ENCODE data around the gene RPP25.

The RPP25 gene

GRCh38 chr15:74964794-74965193 is 8.2 kb upstream of the RPP25 start:
- H3K4me3 ChIP-seq (ENCODE audit: severe bottlenecking), result no peak overlapping the region
- H3K4me1 ChIP-seq (ENCODE audit: insufficient read depth, poor library complexity, severe bottlenecking), result peaks cover 9% of the 10 kb centered on the region
- H3K36me3 ChIP-seq (ENCODE audit: low read depth), result no peaks in the 10 kb centered on the region
- no peaks in the 10 kb centered on the region for H3K9me3 ChIP-seq (ENCODE audit: severe bottlenecking)
- no peak for TF ChIP-seq CTCF (IDR thresholded peaks at IDR 0.05; ENCODE audit: poor library complexity, severe bottlenecking)
- no peaks in the 10 kb centered on the region for H3K27me3 ChIP-seq (ENCODE audit: insufficient read depth, poor library complexity, severe bottlenecking)
- peak overlapping the region; percentile 43 for H3K27ac ChIP-seq (ENCODE audit: poor library complexity, severe bottlenecking)
- DNase-seq (ENCODE audit: low spot score) (no peak), ATAC-seq (ENCODE audit: low read depth) (peak; percentile 83)

- Histone ChIP-seq H3K4me1 (ENCODE audit: insufficient read depth, poor library complexity, severe bottlenecking) (peaks cover 9% of the 10 kb centered on the region), H3K4me3 (ENCODE audit: severe bottlenecking) (no peak overlapping the region), H3K9me3 (ENCODE audit: severe bottlenecking) (no peaks in the 10 kb centered on the region), H3K36me3 (ENCODE audit: low read depth) (no peaks in the 10 kb centered on the region), H3K27me3 (ENCODE audit: insufficient read depth, poor library complexity, severe bottlenecking) (no peaks in the 10 kb centered on the region), H3K27ac (ENCODE audit: poor library complexity, severe bottlenecking) (no peak overlapping the region)
- DNase-seq (ENCODE audit: low spot score) (no peak), ATAC-seq (ENCODE audit: low read depth) (no peak)
- TF ChIP-seq CTCF (IDR thresholded peaks at IDR 0.05; ENCODE audit: poor library complexity, severe bottlenecking), result no peak
Observed at GRCh38 chr15:74963213-74963612, 6.6 kb upstream of the RPP25 start.

- no peaks in the 10 kb centered on the region for H3K27me3 ChIP-seq (ENCODE audit: insufficient read depth, poor library complexity, severe bottlenecking)
- H3K36me3 ChIP-seq (ENCODE audit: low read depth), result no peaks in the 10 kb centered on the region
- peaks cover 14% of the 10 kb centered on the region for H3K4me1 ChIP-seq (ENCODE audit: insufficient read depth, poor library complexity, severe bottlenecking)
- no peak overlapping the region for H3K27ac ChIP-seq (ENCODE audit: poor library complexity, severe bottlenecking)
- H3K4me3 ChIP-seq (ENCODE audit: severe bottlenecking), result no peak overlapping the region
- no peak for TF ChIP-seq CTCF (IDR thresholded peaks at IDR 0.05; ENCODE audit: poor library complexity, severe bottlenecking)
- ATAC-seq (ENCODE audit: low read depth) (no peak), DNase-seq (ENCODE audit: low spot score) (no peak)
- no peaks in the 10 kb centered on the region for H3K9me3 ChIP-seq (ENCODE audit: severe bottlenecking)
Observed at GRCh38 chr15:74962671-74963070, 6.1 kb upstream of the RPP25 start.

GRCh38 chr15:74962219-74962618 is 5.6 kb upstream of the RPP25 start:
- Histone ChIP-seq H3K27ac (ENCODE audit: poor library complexity, severe bottlenecking) (no peak overlapping the region), H3K4me3 (ENCODE audit: severe bottlenecking) (no peak overlapping the region), H3K4me1 (ENCODE audit: insufficient read depth, poor library complexity, severe bottlenecking) (peaks cover 18% of the 10 kb centered on the region), H3K36me3 (ENCODE audit: low read depth) (no peaks in the 10 kb centered on the region), H3K27me3 (ENCODE audit: insufficient read depth, poor library complexity, severe bottlenecking) (no peaks in the 10 kb centered on the region), H3K9me3 (ENCODE audit: severe bottlenecking) (no peaks in the 10 kb centered on the region)
- DNase-seq (ENCODE audit: low spot score) (no peak), ATAC-seq (ENCODE audit: low read depth) (no peak)
- no peak for TF ChIP-seq CTCF (IDR thresholded peaks at IDR 0.05; ENCODE audit: poor library complexity, severe bottlenecking)

GRCh38 chr15:74961616-74962015 is 5.0 kb upstream of the RPP25 start:
- no peak overlapping the region for H3K27ac ChIP-seq (ENCODE audit: poor library complexity, severe bottlenecking)
- ATAC-seq (ENCODE audit: low read depth) (no peak), DNase-seq (ENCODE audit: low spot score) (no peak)
- no peak overlapping the region for H3K4me3 ChIP-seq (ENCODE audit: severe bottlenecking)
- peaks cover 18% of the 10 kb centered on the region for H3K4me1 ChIP-seq (ENCODE audit: insufficient read depth, poor library complexity, severe bottlenecking)
- TF ChIP-seq CTCF (IDR thresholded peaks at IDR 0.05; ENCODE audit: poor library complexity, severe bottlenecking), result no peak
- no peaks in the 10 kb centered on the region for H3K27me3 ChIP-seq (ENCODE audit: insufficient read depth, poor library complexity, severe bottlenecking)
- no peaks in the 10 kb centered on the region for H3K9me3 ChIP-seq (ENCODE audit: severe bottlenecking)
- H3K36me3 ChIP-seq (ENCODE audit: low read depth), result no peaks in the 10 kb centered on the region
